Motor neuron (in vitro differentiated cells): ENCODE data around the gene GABRB1. TPM values are rescaled to one million over a fixed set of nuclear protein-coding genes. Genes with fewer than 3 reads are reported as not detected.

Experiments used
- ATAC-seq, 8 experiments: fragments of 200-7000 bp; cut with Tn5 transposase; replicated peaks in 6 of 8; 2 replicates each; pipeline ENCODE4 v1.8.0; 2021; ENCODE audit warnings: mild to moderate bottlenecking in 8 of 8, moderate library complexity in 8 of 8
- H3K27ac ChIP-seq, 2 donors: fragments of 250-450 bp; sonication (Bioruptor Pico); 2 replicates each; pipeline ENCODE4 v1.9.0; 2021; ENCODE audit warnings: antibody characterized with exemption in 2 of 2, mild to moderate bottlenecking in 2 of 2, moderate library complexity in 1 of 2
- H3K4me1 ChIP-seq, 2 donors: fragments of 250-450 bp; sonication (Bioruptor Pico); replicated peaks in 1 of 2; 2 replicates each; pipeline ENCODE4 v1.6.1; 2021; ENCODE audit warnings: antibody characterized with exemption in 2 of 2, mild to moderate bottlenecking in 2 of 2, moderate library complexity in 1 of 2
- H3K4me3 ChIP-seq, 5 donors: fragments of 250-450 bp; sonication (Bioruptor Pico); 2 replicates each; pipeline ENCODE4 v1.9.0; 2021; ENCODE audit warnings: antibody characterized with exemption in 5 of 5, mild to moderate bottlenecking in 5 of 5, moderate library complexity in 4 of 5
- WGBS, 10 experiments: fragments of 450-650 bp; shearing (Covaris generic); methylation state at CpG; one replicate each; pipeline ENCODE4 v1.0.0; 2022; 5-methylcytosine and 5-hydroxymethylcytosine counted together
- in situ Hi-C, 9 experiments: fragments of 400-800 bp; cut with MboI; loops; one replicate each; pipeline ENCODE4 v1.15.0; 2021; ENCODE audit warnings: low sequenced_read_pairs in 9 of 9, low pct_unique_long_range_greater_than_20kb in 2 of 9; ENCODE audit not compliant: unreplicated experiment in 9 of 9
- total RNA-seq, 8 experiments: library from RNA; unstranded; fragments of 300-600 nt; gene quantifications; 2 replicates each; pipeline versions ENCODE4 v1.2.3 to v1.2.4, GENCODE V29; 2022

GABRB1 gene
- total RNA-seq, 8 experiments from 2014 or later = 0.17 to 7.3 (median 1.7) TPM; not detected in 1

DNA sequence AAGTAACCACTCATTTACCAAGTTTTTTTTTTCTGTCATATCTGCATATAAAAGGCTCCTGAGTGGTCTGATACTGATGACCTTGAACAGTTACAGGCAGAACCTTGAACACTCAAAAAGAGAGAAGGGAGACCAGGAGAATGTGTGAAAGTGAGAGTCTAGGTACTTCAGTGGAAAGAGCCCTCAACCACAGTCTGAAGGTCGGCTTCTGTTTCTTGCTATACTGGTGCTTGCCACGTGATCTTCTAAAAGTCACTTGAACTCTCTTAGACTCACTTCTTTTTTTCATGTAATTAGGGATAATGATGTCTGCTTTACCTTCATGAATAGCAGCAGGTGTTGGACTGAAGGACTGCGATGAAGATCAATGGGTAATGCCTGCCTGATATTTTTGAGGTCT lies 22.8 kb downstream of the GABRB1 start:
- Histone ChIP-seq H3K27ac (no peak overlapping the region), H3K4me1 (peaks cover 0 to 12% of the 10 kb centered on the region in 2 donors), H3K4me3 (no peak overlapping the region)
- in situ Hi-C loops = no loop called here
- ATAC-seq = no peak
- WGBS, 10 experiments = 0 to 100% (median 23%) methylated on average over 1 to 3 of the region's 3 CpGs; no CpG with 5 or more reads in 3 of the 10 experiments

DNA sequence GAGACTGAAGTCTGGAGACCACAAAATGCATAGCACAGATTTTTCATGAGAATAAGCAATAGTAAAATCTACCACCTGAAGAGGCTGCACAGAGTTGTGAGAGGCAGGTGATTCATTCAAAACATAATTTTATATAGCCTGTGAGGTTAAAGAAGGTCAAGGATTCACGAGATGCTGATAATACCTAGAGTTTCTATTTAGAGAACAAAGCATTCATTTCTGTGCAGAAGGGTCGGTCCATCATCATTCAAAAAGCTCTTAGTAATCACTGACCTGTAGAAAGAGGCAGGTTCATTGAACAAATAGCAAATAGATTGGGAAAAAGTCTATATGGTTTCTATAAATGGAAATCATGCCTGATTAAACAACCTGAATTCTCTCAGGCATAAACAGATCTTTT lies 26.6 kb downstream of the GABRB1 start:
- 0 to 45% (median 21%) methylated on average over 2 of the region's 2 CpGs; no CpG with 5 or more reads in 2 of the 10 experiments for WGBS, 10 experiments
- peak in 4 of 8 experiments; percentile 46 to 74 (median 64) for ATAC-seq
- in situ Hi-C loops = no loop called here
- Histone ChIP-seq H3K4me3 (no peak overlapping the region), H3K27ac (no peak overlapping the region), H3K4me1 (peaks cover 0 to 3% of the 10 kb centered on the region in 2 donors)

DNA sequence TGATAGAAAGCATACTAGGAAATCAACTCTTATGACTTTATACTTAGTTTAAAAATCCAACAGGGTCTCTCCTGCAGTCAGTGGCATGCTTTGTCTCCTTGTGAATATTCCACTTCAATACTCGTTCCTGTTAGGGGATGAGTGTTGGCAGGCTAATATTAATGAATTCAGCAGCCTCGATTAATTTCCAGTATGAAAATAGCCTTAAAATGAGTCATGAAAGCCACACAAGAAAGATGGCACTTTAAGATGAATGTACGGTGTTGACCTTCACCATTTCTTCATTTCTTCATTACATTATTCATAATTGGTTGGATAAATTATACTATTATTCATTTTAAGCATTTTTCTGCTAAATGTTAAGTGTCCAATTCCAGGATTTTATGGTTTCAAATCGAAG lies 29.2 kb downstream of the GABRB1 start:
- 3 to 74% (median 42%) methylated on average over 2 to 4 of the region's 4 CpGs; no CpG with 5 or more reads in 1 of the 10 experiments for WGBS, 10 experiments
- no peak overlapping the region for H3K4me3 ChIP-seq
- H3K4me1 ChIP-seq = peaks cover 0 to 3% of the 10 kb centered on the region in 2 donors
- ATAC-seq = peak in 3 of 8 experiments; percentile 9 to 30 (median 20)
- in situ Hi-C loops = no loop called here
- H3K27ac ChIP-seq = no peak overlapping the region

DNA sequence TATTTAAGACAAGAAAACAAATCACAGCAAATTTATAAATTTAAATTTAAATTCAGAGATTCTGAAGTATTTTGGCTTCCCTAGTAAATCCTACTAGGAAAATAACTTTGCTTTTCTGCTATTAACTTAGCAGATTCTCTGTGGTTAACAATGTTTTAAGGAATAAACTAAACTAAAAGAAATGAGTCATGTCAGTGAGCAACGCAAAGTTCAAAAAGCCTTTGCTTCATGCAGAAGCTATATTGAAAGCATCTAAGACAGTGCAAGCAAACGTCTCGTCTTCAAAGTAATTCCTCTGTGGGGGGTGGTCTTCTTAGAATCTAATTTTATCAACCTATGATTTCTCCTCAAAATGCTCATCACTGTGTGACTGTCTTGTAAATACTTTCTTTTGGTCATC lies 30.1 kb downstream of the GABRB1 start:
- H3K4me1 ChIP-seq = peaks cover 0 to 3% of the 10 kb centered on the region in 2 donors
- no peak overlapping the region for H3K27ac ChIP-seq
- no peak for ATAC-seq
- in situ Hi-C loops = no loop called here
- 0 to 100% (median 71%) methylated on average over 1 to 3 of the region's 3 CpGs; no CpG with 5 or more reads in 1 of the 10 experiments for WGBS, 10 experiments
- H3K4me3 ChIP-seq = no peak overlapping the region

DNA sequence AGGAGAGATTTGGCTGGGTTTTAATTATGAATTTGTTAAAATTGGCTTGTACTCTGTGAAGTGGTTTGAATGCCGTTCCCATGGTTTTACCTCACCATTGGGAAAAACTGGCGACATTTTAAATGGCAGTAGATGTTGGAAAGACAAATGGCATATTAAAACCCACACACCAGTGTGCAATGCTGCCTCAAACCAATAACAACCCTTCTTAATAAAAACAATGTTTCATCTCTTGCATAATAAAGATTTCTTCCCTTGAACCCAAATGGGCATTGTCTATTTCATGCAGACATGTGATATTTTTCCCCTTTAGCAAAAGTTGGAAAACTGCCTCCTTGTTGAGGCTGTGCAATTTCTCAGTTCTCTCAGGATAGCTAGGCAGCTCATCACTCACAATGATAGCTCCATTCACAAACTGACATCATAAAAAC lies 33.7 kb downstream of the GABRB1 start:
- in situ Hi-C loops = no loop called here
- 0 to 100% (median 83%) methylated on average over 2 of the region's 2 CpGs; no CpG with 5 or more reads in 1 of the 10 experiments for WGBS, 10 experiments
- H3K4me3 ChIP-seq = no peak overlapping the region
- peak in 1 of 8 experiments; percentile 26 for ATAC-seq
- no peak overlapping the region for H3K27ac ChIP-seq
- H3K4me1 ChIP-seq = no peaks in the 10 kb centered on the region

DNA sequence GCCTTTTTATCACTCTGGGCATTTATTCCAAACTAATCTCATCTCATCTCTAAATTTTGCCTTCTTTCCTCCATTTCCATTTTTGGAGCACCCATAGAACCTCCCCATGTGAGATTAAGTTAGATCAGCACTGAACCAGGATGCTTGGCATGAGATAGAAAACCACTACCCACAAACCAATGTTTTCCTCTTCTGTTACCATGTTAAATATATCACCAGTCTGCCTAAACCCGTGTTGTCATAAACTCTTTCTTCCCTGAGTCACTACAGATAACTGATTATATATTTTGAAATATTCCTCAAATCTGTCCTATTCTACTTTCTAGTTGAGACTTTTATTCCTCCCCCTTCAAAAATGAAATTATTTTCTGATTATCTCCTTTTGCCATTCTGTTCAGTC lies 37.6 kb downstream of the GABRB1 start:
- in situ Hi-C loops = no loop called here
- 0 to 100% (median 70%) methylated on average over 1 of the region's 1 CpG for WGBS, 10 experiments
- Histone ChIP-seq H3K4me1 (no peaks in the 10 kb centered on the region), H3K27ac (no peak overlapping the region), H3K4me3 (no peak overlapping the region)
- no peak for ATAC-seq

DNA sequence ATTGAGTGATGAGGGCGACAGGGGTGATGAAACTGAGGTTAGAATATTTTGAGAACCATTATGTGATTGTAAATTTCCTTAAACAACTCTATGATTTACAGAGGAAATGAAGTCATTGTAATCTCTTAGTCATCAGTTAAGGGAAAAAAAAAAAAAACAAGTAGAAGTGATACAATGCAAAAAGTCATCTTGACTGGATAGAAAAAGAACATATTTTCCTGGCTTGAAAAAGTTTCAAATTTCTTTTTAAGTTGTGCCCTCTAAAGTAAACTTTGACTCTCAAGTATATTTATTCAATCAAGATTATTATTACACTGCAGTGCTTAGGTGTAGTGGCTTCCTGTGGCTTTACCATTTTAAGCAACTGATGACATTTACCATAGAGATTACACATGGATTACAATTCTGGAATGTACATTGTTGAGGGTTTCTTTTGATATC lies 40.6 kb downstream of the GABRB1 start:
- H3K27ac ChIP-seq = no peak overlapping the region
- WGBS, 10 experiments = 0 to 100% (median 42%) methylated on average over 1 of the region's 1 CpG; no CpG with 5 or more reads in 1 of the 10 experiments
- peaks cover 7 to 8% of the 10 kb centered on the region in 2 donors for H3K4me1 ChIP-seq
- ATAC-seq = peak in 3 of 8 experiments; percentile 38 to 62 (median 40)
- no peak overlapping the region for H3K4me3 ChIP-seq
- in situ Hi-C loops = no loop called here

DNA sequence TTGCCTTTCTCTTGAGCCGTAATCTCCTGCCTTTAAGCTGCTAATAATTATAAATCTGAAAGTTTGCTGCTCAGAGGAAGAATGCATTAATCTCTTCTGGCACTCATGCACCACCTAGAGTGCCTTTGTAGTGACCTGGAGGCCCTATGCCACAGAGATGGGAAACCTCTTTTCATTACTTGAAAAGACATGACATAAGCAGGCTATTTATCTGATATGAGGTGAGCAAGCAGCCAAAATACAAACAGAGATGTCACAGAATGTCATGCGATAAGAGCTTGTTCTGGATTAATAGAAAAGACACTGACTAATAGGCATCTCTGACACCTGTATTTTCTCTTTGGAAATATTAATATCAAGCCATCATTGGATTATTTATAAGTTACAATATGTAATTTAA lies 42.3 kb downstream of the GABRB1 start:
- Histone ChIP-seq H3K4me1 (peaks cover 7 to 8% of the 10 kb centered on the region in 2 donors), H3K4me3 (no peak overlapping the region), H3K27ac (no peak overlapping the region)
- ATAC-seq = peak in 2 of 8 experiments; percentile 40 to 51
- 22 to 100% (median 60%) methylated on average over 1 to 2 of the region's 2 CpGs; no CpG with 5 or more reads in 1 of the 10 experiments for WGBS, 10 experiments
- in situ Hi-C loops = no loop called here

DNA sequence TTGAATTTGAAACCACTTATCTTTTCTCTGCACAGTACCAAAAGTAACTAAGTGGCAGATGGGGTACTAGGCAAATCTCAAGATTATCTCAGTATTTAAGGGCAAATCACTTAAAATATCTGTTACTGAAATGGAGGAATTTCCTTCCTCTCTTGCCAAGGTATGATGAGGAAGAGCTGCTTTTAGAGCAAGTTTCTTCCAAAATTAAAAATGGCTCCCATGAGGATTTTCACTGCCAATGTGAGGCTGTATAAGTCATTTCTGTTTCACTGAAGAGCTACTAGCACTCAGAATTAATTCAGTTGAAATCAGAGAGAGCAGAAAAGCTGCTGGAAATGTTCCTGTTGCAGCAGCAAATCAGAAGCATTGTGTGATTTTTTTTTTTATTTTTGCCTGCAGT lies 43.4 kb downstream of the GABRB1 start:
- no peak overlapping the region for H3K27ac ChIP-seq
- ATAC-seq = no peak
- in situ Hi-C loops = no loop called here
- peaks cover 7 to 8% of the 10 kb centered on the region in 2 donors for H3K4me1 ChIP-seq
- H3K4me3 ChIP-seq = no peak overlapping the region

DNA sequence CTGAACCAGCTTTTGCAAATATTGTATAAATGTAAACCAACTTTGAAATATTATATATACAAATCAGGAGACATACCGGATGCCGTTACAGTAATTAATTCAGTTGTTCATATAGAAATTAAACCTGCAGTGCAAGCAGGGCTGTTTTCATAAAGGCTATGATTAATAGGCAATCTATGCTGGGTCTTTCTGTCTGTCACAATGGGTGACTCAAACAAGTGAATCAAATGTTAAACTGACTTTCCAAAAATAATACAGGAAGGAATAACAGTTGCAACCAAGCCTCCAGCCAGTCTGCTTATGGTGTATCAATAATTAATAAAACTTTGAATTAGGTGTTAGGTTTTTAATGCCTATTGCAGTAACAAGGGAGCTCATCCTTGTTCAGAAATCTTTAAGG lies 43.9 kb downstream of the GABRB1 start:
- in situ Hi-C loops = no loop called here
- peaks cover 7 to 8% of the 10 kb centered on the region in 2 donors for H3K4me1 ChIP-seq
- no peak overlapping the region for H3K4me3 ChIP-seq
- no peak for ATAC-seq
- WGBS, 10 experiments = 0 to 100% (median 85%) methylated on average over 2 of the region's 2 CpGs; no CpG with 5 or more reads in 1 of the 10 experiments
- no peak overlapping the region for H3K27ac ChIP-seq

DNA sequence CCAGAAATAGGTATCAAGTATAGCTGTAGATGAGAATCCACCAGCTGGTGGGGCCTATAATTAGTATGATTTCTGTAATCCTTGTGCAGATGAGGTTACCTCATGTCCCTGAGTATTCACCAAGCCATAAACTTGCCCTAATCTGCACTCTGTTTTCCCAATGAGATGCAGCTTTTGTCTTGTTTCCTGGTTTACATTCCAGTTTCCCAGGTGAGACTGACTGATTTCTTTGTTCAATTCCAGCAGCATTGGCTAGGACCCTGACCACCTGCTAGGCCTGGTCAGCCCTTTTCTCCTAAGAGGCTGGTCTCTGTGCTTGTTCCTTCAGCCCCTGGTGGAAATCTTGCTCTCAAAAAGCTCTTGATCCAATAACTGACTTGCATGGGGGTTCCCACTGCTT lies 44.6 kb downstream of the GABRB1 start:
- no peak overlapping the region for H3K27ac ChIP-seq
- ATAC-seq = no peak
- no peak overlapping the region for H3K4me3 ChIP-seq
- in situ Hi-C loops = no loop called here
- H3K4me1 ChIP-seq = peaks cover 7 to 8% of the 10 kb centered on the region in 2 donors

DNA sequence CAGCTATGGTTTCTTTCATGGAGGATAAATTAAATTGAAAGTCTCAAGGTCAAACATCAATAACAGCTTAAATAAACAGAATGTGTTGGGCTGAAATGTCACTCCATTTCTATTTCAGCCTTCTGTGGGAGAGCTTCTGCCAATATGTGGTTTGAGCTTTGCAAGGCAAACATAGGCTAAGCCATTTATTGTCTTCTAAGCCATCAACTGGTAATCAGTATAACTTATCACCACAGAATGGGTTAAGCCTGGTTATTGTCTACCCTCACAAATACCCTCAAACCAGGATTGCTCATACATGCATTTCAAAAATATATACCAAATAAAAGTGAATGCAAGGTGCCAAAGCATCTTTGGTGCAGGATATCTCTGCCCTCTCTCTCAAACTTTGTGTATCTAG lies 52.7 kb downstream of the GABRB1 start:
- no peaks in the 10 kb centered on the region for H3K4me1 ChIP-seq
- ATAC-seq = no peak
- no peak overlapping the region for H3K27ac ChIP-seq
- H3K4me3 ChIP-seq = no peak overlapping the region
- in situ Hi-C loops = no loop called here

DNA sequence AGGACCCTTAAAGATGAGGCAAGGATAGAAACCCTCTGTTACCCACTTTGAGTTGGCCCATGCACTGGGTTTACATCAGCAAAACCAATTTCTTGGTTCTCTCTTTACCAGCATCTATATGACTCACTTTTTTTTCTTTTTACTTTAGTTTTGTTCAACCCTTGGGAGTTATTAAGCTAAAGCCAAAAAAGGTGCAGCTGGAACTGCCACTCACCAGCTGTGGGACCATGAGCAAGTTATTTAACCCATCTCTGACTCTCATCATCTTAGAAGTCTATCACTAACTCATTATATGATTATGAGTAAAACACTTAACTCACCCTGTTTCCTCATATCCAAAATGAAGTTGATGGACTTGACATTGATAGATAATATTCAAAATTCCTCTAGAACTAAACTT lies 53.4 kb downstream of the GABRB1 start:
- Histone ChIP-seq H3K4me1 (no peaks in the 10 kb centered on the region), H3K4me3 (no peak overlapping the region), H3K27ac (no peak overlapping the region)
- in situ Hi-C loops = no loop called here
- ATAC-seq = no peak

DNA sequence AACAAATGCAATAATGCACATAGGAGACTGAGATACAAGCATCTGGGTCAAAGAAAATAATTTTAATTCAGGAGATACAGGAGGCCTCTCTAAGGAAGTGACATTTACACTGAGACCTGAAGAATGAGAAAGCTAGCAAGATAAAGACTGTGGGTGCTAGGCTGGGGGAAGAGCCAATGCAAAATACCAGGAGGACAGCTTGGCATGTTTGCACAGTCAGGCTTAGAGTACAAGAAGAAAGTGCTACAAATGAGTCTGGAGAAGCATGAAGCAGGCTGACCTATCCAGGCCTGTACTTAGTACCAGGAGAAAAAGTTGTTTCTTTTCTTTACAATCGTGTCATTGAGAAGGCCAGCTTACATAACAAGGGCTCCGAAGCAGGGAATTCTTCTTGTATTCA lies 56.9 kb downstream of the GABRB1 start:
- Histone ChIP-seq H3K27ac (no peak overlapping the region), H3K4me3 (no peak overlapping the region), H3K4me1 (no peaks in the 10 kb centered on the region)
- in situ Hi-C loops = no loop called here
- WGBS, 10 experiments = 12 to 80% (median 39%) methylated on average over 1 to 2 of the region's 2 CpGs; no CpG with 5 or more reads in 2 of the 10 experiments
- ATAC-seq = peak in 3 of 8 experiments; percentile 25 to 60 (median 33)
